ENCODE data around the gene SBNO2.

SBNO2 gene

GRCh38 chr19:1098177-1099051 lies 75.7 kb downstream of the SBNO2 start:
- peak; percentile 66 for DNase-seq (ENCODE audit: low read depth)
- 0 out of 2 replicates have a peak, but pooled peaks have one; percentile 8 for TF ChIP-seq CTCF (IDR thresholded peaks at IDR 0.05; ENCODE audit: control insufficient read depth, extremely low read depth, insufficient read depth)

GRCh38 chr19:1097810-1098176 lies 76.3 kb downstream of the SBNO2 start:
- TF ChIP-seq CTCF (IDR thresholded peaks at IDR 0.05; ENCODE audit: control insufficient read depth, extremely low read depth, insufficient read depth) = no peak
- peak; percentile 50 for DNase-seq (ENCODE audit: low read depth)
- H3K4me3 ChIP-seq (ENCODE audit: low read depth, low read length) = no peak overlapping the region

More at GRCh38 chr19:1098177-1099051, 75.7 kb downstream of the SBNO2 start:
- H3K4me3 ChIP-seq (ENCODE audit: low read depth, low read length) = no peak overlapping the region

GRCh38 chr19:1094978-1095701 lies 78.9 kb downstream of the SBNO2 start, which contains the start of gene POLR2E:
TSS of gene POLR2E (minus strand) at chr19:1095375. CDS start at chr19:1095315, 60 bp downstream.
- no peak for TF ChIP-seq CTCF (IDR thresholded peaks at IDR 0.05; ENCODE audit: control insufficient read depth, extremely low read depth, insufficient read depth)
- DNase-seq (ENCODE audit: low read depth) = peak; percentile 94

GRCh38 chr19:1094655-1094977 lies 79.5 kb downstream of the SBNO2 start:
- DNase-seq (ENCODE audit: low read depth) = no peak
- TF ChIP-seq CTCF (IDR thresholded peaks at IDR 0.05; ENCODE audit: control insufficient read depth, extremely low read depth, insufficient read depth) = no peak
- H3K4me3 ChIP-seq (ENCODE audit: low read depth, low read length) = peak overlapping the region; percentile 97

More at GRCh38 chr19:1094978-1095701, 78.9 kb downstream of the SBNO2 start, which contains the start of gene POLR2E:
- H3K4me3 ChIP-seq (ENCODE audit: low read depth, low read length) = peak within 1 kb of the TSS; percentile 97

- H3K4me3 ChIP-seq (ENCODE audit: low read depth, low read length) = peak overlapping the region; percentile 97
- no peak for TF ChIP-seq CTCF (IDR thresholded peaks at IDR 0.05; ENCODE audit: control insufficient read depth, extremely low read depth, insufficient read depth)
- no peak for DNase-seq (ENCODE audit: low read depth)
Measured at GRCh38 chr19:1093811-1094553, 80.1 kb downstream of the SBNO2 start.

GRCh38 chr19:1093330-1093729 lies 80.7 kb downstream of the SBNO2 start:
- DNase-seq (ENCODE audit: low read depth) = no peak
- peak overlapping the region; percentile 97 for H3K4me3 ChIP-seq (ENCODE audit: low read depth, low read length)
- TF ChIP-seq CTCF (IDR thresholded peaks at IDR 0.05; ENCODE audit: control insufficient read depth, extremely low read depth, insufficient read depth) = no peak

Measured in LNCaP clone FGC (cell line).